SK-N-SH (cell line): Measurements from ENCODE around the gene HELB. TPM values are rescaled to one million over a fixed set of nuclear protein-coding genes. Genes with fewer than 3 reads are reported as not detected.
"Not testable (repeated sequence)": the region's sequence is repeated elsewhere in the genome, so short reads cannot be mapped to it uniquely, and the experiment has no call there.

ENCODE experiments used
- CTCF ChIA-PET: fragments of 300-600, 350-600 bp; formaldehyde crosslinking; extraction: SDS; loops from one replicate; lab custom pipeline; 2021; lab: Yijun Ruan, JAX
- POLR2A ChIA-PET: fragments of 350-600 bp; sonication (Branson Sonifier 250); formaldehyde crosslinking; extraction: SDS; loops from one replicate; lab custom pipeline; 2020; ENCODE audit warnings: antibody characterized with exemption, inconsistent platforms; lab: Yijun Ruan, JAX
- DNase-seq: peaks from one replicate; pipeline ENCODE4 v3.0.0; 2012
- H2AFZ ChIP-seq: fragments of 200-600 bp; sonication (generic); 2 replicates; pipeline ENCODE4 v1.8.1; 2016; ENCODE audit warnings: antibody characterized with exemption, mild to moderate bottlenecking, low read depth
- H3F3A ChIP-seq: fragments of 200-600 bp; sonication (generic); replicated peaks from 2 replicates; pipeline ENCODE3; 2016; ENCODE audit warnings: antibody characterized with exemption, mild to moderate bottlenecking; ENCODE audit not compliant: insufficient read depth
- H3K27ac ChIP-seq, 2 experiments: fragments of 200-500 bp in 1 of 2; fragments of 200-600 bp in 1 of 2; sonication (Bioruptor generic) in 1 of 2; sonication (generic), shearing (Covaris generic) in 1 of 2; 2 replicates each; pipeline versions ENCODE4 v1.5.1 to v1.6.1; 2014 to 2016; ENCODE audit warnings: low read depth in 2 of 2, inconsistent platforms in 1 of 2, low read length in 1 of 2, mild to moderate bottlenecking in 1 of 2, mixed read lengths in 1 of 2
- H3K27me3 ChIP-seq: fragments of 200-600 bp; sonication (generic), shearing (Covaris generic); 2 replicates; pipeline ENCODE4 v1.6.1; 2016; ENCODE audit warnings: mixed run types; ENCODE audit not compliant: insufficient read depth
- H3K36me3 ChIP-seq, 2 experiments: fragments of 200-500 bp in 1 of 2; fragments of 200-600 bp in 1 of 2; sonication (Bioruptor generic) in 1 of 2; sonication (generic) in 1 of 2; replicated peaks in 1 of 2; 2 replicates each; pipeline versions ENCODE3 to v1.5.1; 2014 to 2016; ENCODE audit warnings: low read length in 1 of 2, mild to moderate bottlenecking in 1 of 2; ENCODE audit not compliant: insufficient read depth in 2 of 2, control insufficient read depth in 1 of 2
- H3K4me1 ChIP-seq, 2 experiments: fragments of 200-500 bp in 1 of 2; fragments of 200-600 bp in 1 of 2; sonication (Bioruptor generic) in 1 of 2; sonication (generic), shearing (Covaris generic) in 1 of 2; 2 replicates each; pipeline versions ENCODE4 v1.5.1 to v1.6.1; 2014 to 2016; ENCODE audit warnings: low read depth in 1 of 2, low read length in 1 of 2, mixed run types in 1 of 2; ENCODE audit not compliant: insufficient read depth in 2 of 2, control insufficient read depth in 1 of 2
- H3K4me2 ChIP-seq: fragments of 200-600 bp; sonication (generic), shearing (Covaris generic); 2 replicates; pipeline ENCODE4 v1.6.1; 2017; ENCODE audit warnings: mixed run types
- H3K4me3 ChIP-seq, 2 experiments: fragments of 200-500 bp in 1 of 2; fragments of 200-600 bp in 1 of 2; sonication (Bioruptor generic) in 1 of 2; sonication (generic), shearing (Covaris generic) in 1 of 2; 2 replicates each; pipeline versions ENCODE4 v1.5.1 to v1.8.1; 2014 to 2016; ENCODE audit warnings: low read depth in 2 of 2, inconsistent platforms in 1 of 2, low read length in 1 of 2, mild to moderate bottlenecking in 1 of 2, mixed read lengths in 1 of 2, moderate library complexity in 1 of 2
- H3K79me2 ChIP-seq: fragments of 200-600 bp; sonication (generic); 2 replicates; pipeline ENCODE4 v1.8.1; 2017; ENCODE audit warnings: mild to moderate bottlenecking; ENCODE audit not compliant: insufficient read depth
- H3K9ac ChIP-seq: fragments of 200-600 bp; sonication (generic); 2 replicates; pipeline ENCODE4 v1.6.1; 2017; ENCODE audit warnings: mixed run types
- H3K9me2 ChIP-seq: fragments of 200-600 bp; sonication (generic); 2 replicates; pipeline ENCODE4 v1.6.1; 2017; ENCODE audit warnings: mixed run types
- H3K9me3 ChIP-seq: fragments of 200-600 bp; sonication (generic); 2 replicates; pipeline ENCODE4 v1.6.1; 2017; ENCODE audit warnings: mixed run types, mild to moderate bottlenecking, moderate library complexity
- H4K20me1 ChIP-seq: fragments of 200-600 bp; sonication (generic); 2 replicates; pipeline ENCODE4 v1.6.1; 2017; ENCODE audit warnings: mild to moderate bottlenecking, mixed run types; ENCODE audit not compliant: insufficient read depth
- EZH2phosphoT487 ChIP-seq: fragments of 200-600 bp; sonication (generic); IDR thresholded peaks from 2 replicates; pipeline ENCODE4 v1.6.1; 2017; ENCODE audit warnings: low read depth, mixed run types, mild to moderate bottlenecking, antibody characterized with exemption, moderate library complexity, borderline replicate concordance
- FOXJ3 ChIP-seq: sonication (generic); formaldehyde crosslinking; IDR thresholded peaks from 2 replicates; pipeline ENCODE4 v1.5.1; 2020; ENCODE audit warnings: mild to moderate bottlenecking, missing genetic modification reagents
- FOXM1 ChIP-seq: IDR thresholded peaks from 2 replicates; pipeline ENCODE4 v1.4.0; 2012; ENCODE audit warnings: low read depth, mild to moderate bottlenecking
- GATA2 ChIP-seq: sonication (generic); formaldehyde crosslinking; IDR thresholded peaks from 2 replicates; pipeline ENCODE4 v1.5.0; 2020; ENCODE audit warnings: mild to moderate bottlenecking, missing genetic modification reagents
- NFIC ChIP-seq: IDR thresholded peaks from 2 replicates; pipeline ENCODE4 v1.4.0; 2012; ENCODE audit warnings: borderline replicate concordance
- RCOR1 ChIP-seq: fragments of 150-350 bp; IDR thresholded peaks from 2 replicates; pipeline ENCODE4 v1.6.1; 2017; ENCODE audit warnings: antibody characterized with exemption, low read length
- RFX5 ChIP-seq: IDR thresholded peaks from 2 replicates; pipeline ENCODE4 v1.6.1; 2012; ENCODE audit warnings: mild to moderate bottlenecking, improper control_type of control experiment, low read length
- RXRA ChIP-seq: IDR thresholded peaks from 2 replicates; pipeline ENCODE4 v1.4.0; 2012; ENCODE audit warnings: low read depth, mild to moderate bottlenecking, borderline replicate concordance
- SIN3A ChIP-seq: IDR thresholded peaks from 2 replicates; pipeline ENCODE4 v1.6.1; 2012; ENCODE audit warnings: low read depth, mild to moderate bottlenecking, low read length, moderate library complexity, borderline replicate concordance
- TEAD4 ChIP-seq: IDR thresholded peaks from 2 replicates; pipeline ENCODE4 v1.4.0; 2012; ENCODE audit warnings: mild to moderate bottlenecking, borderline replicate concordance; ENCODE audit not compliant: insufficient read depth
- USF2 ChIP-seq: fragments of 150-350 bp; IDR thresholded peaks from 2 replicates; pipeline ENCODE4 v1.6.1; 2017; ENCODE audit warnings: antibody characterized with exemption, low read length, low read depth, borderline replicate concordance
- WGBS: methylation state at CpG from one replicate; pipeline ENCODE4 v1.1.6; 2017; ENCODE audit warnings: low lambda C conversion rate; 5-methylcytosine and 5-hydroxymethylcytosine counted together
- polyA plus RNA-seq, 3 experiments: library from polyadenylated mRNA; depleted of rRNA; stranded (reverse); fragments of >200 nt; gene quantifications; 2 replicates each; pipeline ENCODE4 v1.2.3, GENCODE V29; 2012
- TF ChIP-seq, protein P1 (sequence below): IDR thresholded peaks from 2 replicates; pipeline ENCODE4; 2012
- TF ChIP-seq, protein P2 (sequence below): IDR thresholded peaks from 2 replicates; pipeline ENCODE4 v1.6.1; 2012; ENCODE audit warnings: mild to moderate bottlenecking, low read depth, low read length, moderate library complexity

The HELB gene
- polyA plus RNA-seq, 1 of the 3 experiments (the other 2 are of a cell fraction), result 0.38 TPM

GRCh38 chr12:66297080-66297479, 5.2 kb upstream of the HELB start (continued):
- TF ChIP-seq USF2, result no peak
- TF ChIP-seq EZH2phosphoT487, result no peak

GRCh38 chr12:66297923-66298322, 4.4 kb upstream of the HELB start:
- no peaks in the 10 kb centered on the region for H3K9me3 ChIP-seq
- H3K27ac ChIP-seq, result no peak overlapping the region
- no peaks in the 10 kb centered on the region for H3K4me1 ChIP-seq
- no peak overlapping the region for H3K9ac ChIP-seq
- no peak overlapping the region for H2AFZ ChIP-seq
- no peaks in the 10 kb centered on the region for H3K9me2 ChIP-seq
- no peaks in the 10 kb centered on the region for H3K36me3 ChIP-seq
- no peak overlapping the region for H3K4me2 ChIP-seq
- no peaks in the 10 kb centered on the region for H4K20me1 ChIP-seq
- POLR2A ChIA-PET, result no interaction called here
- H3K4me3 ChIP-seq, result no peak overlapping the region
- no peaks in the 10 kb centered on the region for H3K27me3 ChIP-seq
- peaks cover 4% of the 10 kb centered on the region for H3F3A ChIP-seq
- WGBS, result 31% methylated on average over 3 of the region's 3 CpGs
- no peak for DNase-seq
- TF ChIP-seq GATA2 (CRISPR knock-in tag) (no peak), FOXM1 (no peak)
- TF ChIP-seq, all 33 proteins: peak for 0
- no peaks in the 10 kb centered on the region; the same call in 1 of the 2 replicates for H3K79me2 ChIP-seq
- CTCF ChIA-PET, result no interaction called here

DNA sequence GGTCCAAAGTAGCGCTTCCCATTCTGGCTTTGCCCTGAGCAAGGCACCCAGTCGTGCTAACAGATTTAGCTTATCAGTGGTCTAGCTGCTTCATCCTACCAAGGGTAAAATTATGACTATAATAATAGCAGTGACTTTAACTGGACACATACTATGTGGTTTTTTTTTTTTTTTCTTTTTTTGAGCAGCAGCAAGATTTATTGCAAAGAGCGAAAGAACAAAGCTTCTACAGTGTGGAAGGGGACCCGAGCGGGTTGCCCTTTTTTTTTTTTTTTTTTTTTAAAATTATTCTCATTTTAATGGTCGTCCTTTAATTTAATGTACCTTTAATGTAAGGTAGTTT, 505 bp downstream of the HELB start:
- CTCF ChIA-PET, result interaction anchor here (0.6 to 2.3 kb wide), 5 partner anchors 13 to 127 kb away, joined by 3 to 7 read pairs (median 4); no protein-coding TSS in a partner anchor
- no peaks in the 10 kb centered on the region for H3K9me2 ChIP-seq
- peaks cover 4% of the 10 kb centered on the region for H3F3A ChIP-seq
- H3K4me3 ChIP-seq, result peak overlapping the region; percentile 74 to 96
- no peaks in the 10 kb centered on the region; the same call in 1 of the 2 replicates for H3K79me2 ChIP-seq
- H4K20me1 ChIP-seq, result no peaks in the 10 kb centered on the region
- H2AFZ ChIP-seq, result peak overlapping the region; percentile 99
- H3K4me2 ChIP-seq, result peak overlapping the region; percentile 94
- POLR2A ChIA-PET, result interaction anchor here (0.6 to 1.4 kb wide), 3 partner anchors 11 to 134 kb away, joined by 3 to 9 read pairs (median 3); no protein-coding TSS in a partner anchor
- H3K9me3 ChIP-seq, result no peaks in the 10 kb centered on the region
- H3K9ac ChIP-seq, result peak overlapping the region; percentile 72
- no peak for DNase-seq
- peaks cover 2 to 5% of the 10 kb centered on the region in 2 experiments; a peak in 2 of 4 replicates for H3K4me1 ChIP-seq
- peak overlapping the region; percentile 34 to 82; a peak in 3 of 4 replicates for H3K27ac ChIP-seq
- no peaks in the 10 kb centered on the region for H3K27me3 ChIP-seq
- H3K36me3 ChIP-seq, result peaks cover 8 to 9% of the 10 kb centered on the region in 2 experiments
- WGBS, result 4% methylated on average over 6 of the region's 6 CpGs
- TF ChIP-seq NFIC, result no peak
- TF ChIP-seq, protein P1, sequence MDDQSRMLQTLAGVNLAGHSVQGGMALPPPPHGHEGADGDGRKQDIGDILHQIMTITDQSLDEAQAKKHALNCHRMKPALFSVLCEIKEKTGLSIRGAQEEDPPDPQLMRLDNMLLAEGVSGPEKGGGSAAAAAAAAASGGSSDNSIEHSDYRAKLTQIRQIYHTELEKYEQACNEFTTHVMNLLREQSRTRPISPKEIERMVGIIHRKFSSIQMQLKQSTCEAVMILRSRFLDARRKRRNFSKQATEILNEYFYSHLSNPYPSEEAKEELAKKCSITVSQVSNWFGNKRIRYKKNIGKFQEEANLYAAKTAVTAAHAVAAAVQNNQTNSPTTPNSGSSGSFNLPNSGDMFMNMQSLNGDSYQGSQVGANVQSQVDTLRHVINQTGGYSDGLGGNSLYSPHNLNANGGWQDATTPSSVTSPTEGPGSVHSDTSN, result no peak
- TF ChIP-seq RFX5, result no peak
- TF ChIP-seq TEAD4, result no peak
- TF ChIP-seq, protein P2, sequence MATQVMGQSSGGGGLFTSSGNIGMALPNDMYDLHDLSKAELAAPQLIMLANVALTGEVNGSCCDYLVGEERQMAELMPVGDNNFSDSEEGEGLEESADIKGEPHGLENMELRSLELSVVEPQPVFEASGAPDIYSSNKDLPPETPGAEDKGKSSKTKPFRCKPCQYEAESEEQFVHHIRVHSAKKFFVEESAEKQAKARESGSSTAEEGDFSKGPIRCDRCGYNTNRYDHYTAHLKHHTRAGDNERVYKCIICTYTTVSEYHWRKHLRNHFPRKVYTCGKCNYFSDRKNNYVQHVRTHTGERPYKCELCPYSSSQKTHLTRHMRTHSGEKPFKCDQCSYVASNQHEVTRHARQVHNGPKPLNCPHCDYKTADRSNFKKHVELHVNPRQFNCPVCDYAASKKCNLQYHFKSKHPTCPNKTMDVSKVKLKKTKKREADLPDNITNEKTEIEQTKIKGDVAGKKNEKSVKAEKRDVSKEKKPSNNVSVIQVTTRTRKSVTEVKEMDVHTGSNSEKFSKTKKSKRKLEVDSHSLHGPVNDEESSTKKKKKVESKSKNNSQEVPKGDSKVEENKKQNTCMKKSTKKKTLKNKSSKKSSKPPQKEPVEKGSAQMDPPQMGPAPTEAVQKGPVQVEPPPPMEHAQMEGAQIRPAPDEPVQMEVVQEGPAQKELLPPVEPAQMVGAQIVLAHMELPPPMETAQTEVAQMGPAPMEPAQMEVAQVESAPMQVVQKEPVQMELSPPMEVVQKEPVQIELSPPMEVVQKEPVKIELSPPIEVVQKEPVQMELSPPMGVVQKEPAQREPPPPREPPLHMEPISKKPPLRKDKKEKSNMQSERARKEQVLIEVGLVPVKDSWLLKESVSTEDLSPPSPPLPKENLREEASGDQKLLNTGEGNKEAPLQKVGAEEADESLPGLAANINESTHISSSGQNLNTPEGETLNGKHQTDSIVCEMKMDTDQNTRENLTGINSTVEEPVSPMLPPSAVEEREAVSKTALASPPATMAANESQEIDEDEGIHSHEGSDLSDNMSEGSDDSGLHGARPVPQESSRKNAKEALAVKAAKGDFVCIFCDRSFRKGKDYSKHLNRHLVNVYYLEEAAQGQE, result no peak
- no peak for TF ChIP-seq SIN3A
- TF ChIP-seq RCOR1, result no peak
- no peak for TF ChIP-seq RXRA
- TF ChIP-seq FOXJ3, result no peak

GRCh38 chr12:66303316-66303804, 1.1 kb downstream of the HELB start:
- H3F3A ChIP-seq, H3K36me3 ChIP-seq, H3K79me2 ChIP-seq, H3K9ac ChIP-seq, H3K4me1 ChIP-seq, H3K27ac ChIP-seq, H3K9me2 ChIP-seq, DNase-seq, H4K20me1 ChIP-seq, H3K9me3 ChIP-seq, H3K27me3 ChIP-seq: not testable (repeated sequence)
- peak overlapping the region; percentile 94 for H3K4me2 ChIP-seq
- H3K4me3 ChIP-seq, result peak overlapping the region; percentile 74 to 96
- POLR2A ChIA-PET, result interaction anchor here (0.6 to 1.4 kb wide), 3 partner anchors 11 to 134 kb away, joined by 3 to 9 read pairs (median 4); no protein-coding TSS in a partner anchor
- WGBS, result 69% methylated on average over 14 of the region's 14 CpGs
- peak overlapping the region; percentile 99 for H2AFZ ChIP-seq
- CTCF ChIA-PET, result interaction anchor here (0.6 to 2.3 kb wide), 2 partner anchors 25 to 127 kb away, joined by 4 to 7 read pairs; no protein-coding TSS in a partner anchor
